Breast epithelium (tissue), 3 donors: ENCODE measurements around the gene PRPF18.
"Not testable (repeated sequence)": the region's sequence is repeated elsewhere in the genome, so short reads cannot be mapped to it uniquely, and the experiment has no call there.

Source experiments
- CTCF ChIP-seq, 3 donors: fragments of 450-650 bp; IDR thresholded peaks; one replicate each; pipeline ENCODE4 v1.5.1; 2016 to 2017; ENCODE audit warnings: antibody characterized with exemption in 3 of 3, mild to moderate bottlenecking in 3 of 3, moderate library complexity in 3 of 3
- POLR2A ChIP-seq: fragments of 450-650 bp; IDR thresholded peaks from one replicate; pipeline ENCODE4 v1.6.1; 2016; ENCODE audit warnings: antibody characterized with exemption, mild to moderate bottlenecking, moderate library complexity
- POLR2AphosphoS5 ChIP-seq, 3 donors: sonication (generic); formaldehyde crosslinking; IDR thresholded peaks; one replicate each; pipeline ENCODE4 v1.6.1; 2017; ENCODE audit warnings: antibody characterized with exemption in 3 of 3

- TF ChIP-seq CTCF (IDR thresholded peaks at IDR 0.05); POLR2AphosphoS5 (IDR thresholded peaks at IDR 0.05); POLR2A: not testable (repeated sequence)
These were observed 48.8 kb upstream of the PRPF18 start for GRCh38 chr10:13537985-13538384.
